Caki2 (cell line): ENCODE measurements around the gene GTF2IRD1. TPM values are rescaled to one million over a fixed set of nuclear protein-coding genes. Genes with fewer than 3 reads are reported as not detected.
A peak's percentile ranks its signal among the peaks of the same experiment; 100 is the strongest.

Experiments used
- DNase-seq: peaks from one replicate; pipeline ENCODE4 v3.0.0-alpha.2; 2015; ENCODE audit warnings: low read depth
- in situ Hi-C: cut with HindIII; loops from 2 replicates; pipeline ENCODE4 v1.10.0; 2016; ENCODE audit warnings: low sequenced_read_pairs, low pct_unique_long_range_greater_than_20kb, mixed read lengths
- total RNA-seq: library from RNA; depleted of rRNA; stranded (reverse); fragments of >200 nt; shearing (Covaris generic); gene quantifications from 2 replicates; pipeline ENCODE4 v1.2.3, GENCODE V29; 2014; ENCODE audit warnings: low replicate concordance

Gene GTF2IRD1
- total RNA-seq, 1 experiment from 2014 or later: 33.4 TPM

DNA sequence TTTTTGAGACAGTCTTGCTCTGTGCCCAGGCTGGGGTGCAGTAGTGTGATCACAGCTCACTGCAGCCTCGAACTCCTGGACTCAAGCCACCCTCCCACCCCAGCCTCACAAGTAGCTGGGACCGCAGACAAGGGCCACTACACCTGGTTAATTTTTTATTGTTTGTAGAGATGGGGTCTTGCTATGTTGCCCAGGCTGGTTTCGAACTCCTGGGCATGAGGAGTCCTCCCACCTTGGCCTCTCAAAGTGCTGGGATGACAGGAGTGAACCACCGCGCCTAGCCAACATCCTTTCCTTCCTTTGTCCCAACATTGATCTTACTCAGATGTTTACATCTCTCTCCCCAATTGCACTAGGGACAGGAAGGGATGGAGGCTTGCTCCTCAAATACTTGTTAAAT is 3.3 kb downstream of the GTF2IRD1 start:
- DNase-seq: no peak
- in situ Hi-C loops: no loop called here

DNA sequence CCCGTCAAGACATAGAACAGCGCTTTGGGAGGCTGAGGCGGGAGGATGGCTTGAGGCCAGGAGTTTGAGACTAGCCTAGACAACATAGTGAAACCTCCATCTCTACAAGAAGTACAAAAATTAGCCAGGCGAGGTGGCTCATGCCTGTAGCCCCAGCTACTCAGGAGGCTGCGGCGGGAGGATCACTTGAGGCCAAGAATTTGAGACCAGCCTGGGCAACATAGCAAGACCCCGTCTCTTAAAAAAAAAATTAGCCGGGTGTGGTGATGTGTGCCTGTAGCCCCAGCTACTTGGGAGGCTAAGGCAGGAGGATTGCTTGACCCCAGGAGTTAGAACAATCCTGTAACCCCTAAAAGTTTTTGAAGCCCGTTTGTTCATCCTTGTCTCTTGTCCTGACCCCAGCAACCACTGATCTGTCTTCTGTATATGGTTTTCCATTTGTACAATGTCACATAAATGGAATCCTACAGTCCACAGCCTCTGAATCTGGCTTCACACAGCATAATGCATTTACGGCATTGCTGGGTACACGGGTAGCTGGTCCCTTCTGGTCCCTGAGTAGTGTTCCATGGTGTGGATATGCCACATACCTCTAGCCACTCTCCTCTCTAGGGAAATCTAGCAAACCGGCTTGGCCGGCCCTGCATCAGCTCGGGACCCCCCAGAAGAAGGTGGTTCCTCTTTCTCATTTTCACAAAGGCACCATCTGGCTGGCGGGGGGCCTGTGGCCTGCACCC is 8.4 kb downstream of the GTF2IRD1 start:
- in situ Hi-C loops: no loop called here
- DNase-seq: no peak

DNA sequence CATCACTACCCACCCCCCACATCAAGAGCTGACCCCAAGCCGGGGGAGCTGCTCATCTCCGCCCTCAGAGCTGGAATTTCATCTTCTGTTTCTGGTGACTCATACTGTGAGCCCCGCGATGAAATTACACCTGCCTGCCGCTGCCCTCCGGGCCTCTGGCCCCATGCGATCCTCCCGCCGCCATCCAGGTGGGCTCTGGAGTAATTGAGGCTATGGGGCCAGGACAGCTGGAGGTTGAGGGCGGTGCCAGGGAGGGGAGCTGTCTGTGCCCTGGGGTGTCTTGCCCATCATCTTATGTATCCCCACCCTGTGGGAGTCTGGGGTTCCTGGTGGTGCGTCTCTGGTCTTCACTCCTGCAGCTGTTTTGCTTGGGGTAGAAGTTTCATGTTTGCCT is 9.0 kb downstream of the GTF2IRD1 start:
- in situ Hi-C loops: no loop called here
- DNase-seq: no peak

DNA sequence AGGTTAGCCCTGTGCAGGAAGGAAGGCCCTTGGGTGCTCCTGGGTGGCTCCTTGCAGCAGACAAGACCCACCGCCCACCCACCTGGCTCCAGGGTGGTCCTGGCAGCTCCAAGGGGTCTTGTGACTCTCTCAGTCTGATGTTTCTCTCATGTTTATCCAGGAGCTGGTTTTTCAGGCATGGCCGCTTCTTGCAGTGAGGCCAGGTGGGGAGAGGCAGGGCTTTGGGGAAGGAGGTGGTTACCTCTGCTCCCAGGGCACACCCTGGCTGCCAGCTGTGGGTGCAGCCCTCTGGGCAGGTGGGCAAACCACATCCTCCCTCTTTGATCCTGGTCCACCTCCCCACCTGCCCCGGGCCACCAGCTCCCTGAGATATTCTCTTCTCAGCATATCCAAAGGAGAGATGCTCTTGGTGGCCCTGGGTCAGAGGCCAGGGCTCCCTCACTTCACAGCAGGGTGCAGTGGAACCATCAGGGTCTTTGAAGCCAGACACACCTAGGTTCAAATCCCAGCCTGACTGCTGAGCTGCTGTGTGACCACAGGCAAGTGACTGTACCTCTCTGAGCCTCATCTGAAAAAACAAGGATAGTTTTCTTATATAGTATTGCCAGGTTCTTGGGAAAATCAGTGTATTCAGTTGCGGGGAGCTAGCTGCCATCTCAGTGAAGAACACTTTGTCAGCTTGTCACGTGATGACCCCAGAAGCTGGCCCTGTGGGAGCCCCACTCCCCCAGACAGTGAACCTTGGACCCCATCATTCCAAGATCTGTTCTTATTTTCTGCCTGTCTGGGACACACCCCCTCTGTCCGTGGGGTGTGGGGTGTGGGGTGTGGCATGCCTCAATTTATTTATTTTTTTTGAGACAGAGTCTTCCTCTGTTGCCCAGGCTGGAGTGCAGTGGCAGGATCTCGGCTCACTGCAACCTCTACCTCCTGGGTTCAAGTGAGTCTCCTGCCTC is 11.5 kb downstream of the GTF2IRD1 start:
- DNase-seq: no peak
- in situ Hi-C loops: no loop called here

DNA sequence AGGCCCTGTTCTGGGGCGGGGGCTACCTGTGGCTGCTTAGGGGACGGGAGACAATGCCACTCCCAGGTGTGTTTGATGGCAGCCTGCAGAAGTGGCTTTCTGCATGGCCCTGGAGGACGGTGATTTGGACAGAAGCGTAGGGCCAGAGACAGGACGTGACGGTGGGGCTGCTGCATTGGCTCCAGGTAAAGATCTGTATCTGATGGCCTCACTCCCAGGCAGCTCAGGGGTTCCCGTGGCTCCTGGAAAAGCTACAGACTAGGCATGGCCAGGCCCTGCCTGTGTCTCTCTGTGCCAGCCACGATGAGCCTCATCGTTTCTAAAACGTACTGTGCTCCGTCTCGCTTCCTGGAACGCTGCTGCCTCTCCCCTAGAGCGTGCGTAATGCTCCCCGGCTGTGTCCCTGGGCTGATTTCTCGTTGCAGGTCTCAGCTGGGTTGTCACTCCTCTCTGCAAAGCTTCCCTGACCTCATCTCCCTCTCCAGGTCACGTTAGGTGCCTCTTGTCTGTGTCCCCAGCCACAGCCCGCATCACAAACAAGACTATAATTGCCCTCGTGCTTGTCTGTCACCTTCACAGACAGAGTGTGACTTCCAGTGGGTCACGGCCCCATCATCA is 12.6 kb downstream of the GTF2IRD1 start:
- DNase-seq: no peak
- in situ Hi-C loops: no loop called here

DNA sequence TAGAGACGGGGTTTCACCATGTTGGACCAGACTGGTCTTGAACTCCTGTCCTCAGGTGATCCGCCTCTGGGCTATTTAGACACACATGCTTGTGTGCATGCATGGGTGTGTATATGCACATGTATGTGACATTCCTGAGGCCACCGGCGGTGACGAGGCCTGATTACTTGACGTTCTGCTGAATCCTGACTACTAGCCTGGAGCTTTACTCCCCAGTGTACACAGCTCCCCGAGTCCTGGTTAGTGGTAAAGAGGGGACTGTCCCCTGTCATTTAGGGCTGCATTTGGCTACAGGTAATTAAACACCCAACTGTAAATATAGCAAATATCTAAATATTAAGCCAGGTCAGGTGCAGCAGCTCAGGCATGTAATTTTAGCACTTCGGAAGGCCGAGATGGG is 14.2 kb downstream of the GTF2IRD1 start:
- in situ Hi-C loops: no loop called here
- no peak for DNase-seq

DNA sequence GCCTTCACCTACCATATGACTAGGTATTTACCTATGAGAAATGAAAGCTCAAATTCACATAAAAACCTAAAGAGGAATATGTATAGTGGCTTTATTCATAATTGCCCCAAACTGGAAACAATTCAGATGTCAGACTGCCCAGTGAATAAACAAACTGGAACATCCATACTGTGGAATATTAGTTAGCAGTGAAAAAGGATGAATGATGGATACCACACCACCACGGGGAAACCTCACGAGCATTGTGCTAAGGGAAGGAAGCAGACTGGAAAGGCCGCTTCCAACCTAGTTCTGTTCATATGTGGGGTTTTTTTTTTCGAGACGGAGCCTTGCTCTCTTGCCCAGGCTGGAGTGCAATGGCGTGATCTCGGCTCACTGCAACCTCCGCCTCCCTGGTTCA is 16.8 kb downstream of the GTF2IRD1 start:
- DNase-seq: no peak
- in situ Hi-C loops: no loop called here

DNA sequence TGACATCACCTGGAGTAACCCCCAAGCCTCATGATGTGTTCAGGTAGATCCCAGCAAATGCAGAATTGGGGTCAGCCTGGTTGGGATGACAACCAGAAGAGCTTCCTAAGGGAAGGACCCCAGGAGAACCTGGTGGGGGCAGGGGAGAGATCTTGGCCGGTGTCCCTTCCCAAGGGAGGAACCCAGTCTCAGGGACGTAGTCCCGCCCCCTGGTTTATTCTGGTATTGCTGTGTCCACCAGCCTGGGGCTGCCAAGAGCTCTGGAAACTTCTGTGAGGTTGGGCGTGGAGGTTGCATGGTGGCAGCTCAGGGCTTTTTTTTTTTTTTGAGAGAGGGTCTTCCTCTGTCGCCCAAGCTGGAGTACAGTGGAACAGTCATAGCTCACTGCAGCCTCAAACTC is 19.4 kb downstream of the GTF2IRD1 start:
- in situ Hi-C loops: no loop called here
- DNase-seq: no peak

DNA sequence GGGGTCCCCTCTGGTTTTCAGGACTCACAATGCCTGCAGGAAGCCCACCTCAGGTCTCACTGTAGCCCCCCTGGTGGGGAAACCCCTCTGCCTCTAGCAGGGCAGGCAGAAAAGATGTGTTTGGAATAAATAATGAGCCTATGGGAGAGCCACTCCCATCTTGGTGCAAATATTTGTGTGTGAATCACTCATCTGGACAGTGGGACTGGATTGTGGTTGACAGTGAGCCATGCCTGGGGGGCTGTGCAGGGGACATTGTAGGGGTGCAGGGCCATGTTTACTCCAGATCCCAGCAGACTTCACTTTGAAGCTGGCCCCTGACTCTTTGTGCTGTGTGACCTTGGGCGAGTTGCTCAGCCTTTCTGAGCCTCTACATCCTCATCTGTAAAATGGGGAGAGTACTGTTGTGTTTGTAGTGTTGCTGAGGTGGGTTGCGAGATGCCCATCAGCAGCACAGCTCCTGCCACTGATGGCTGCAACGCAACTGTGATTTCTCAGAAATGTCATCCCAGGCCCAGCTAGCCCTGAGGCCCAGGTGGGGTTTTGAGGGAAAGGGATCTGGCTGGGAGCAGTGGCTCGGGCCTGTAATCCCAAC is 20.7 kb downstream of the GTF2IRD1 start:
- no peak for DNase-seq
- in situ Hi-C loops: no loop called here

DNA sequence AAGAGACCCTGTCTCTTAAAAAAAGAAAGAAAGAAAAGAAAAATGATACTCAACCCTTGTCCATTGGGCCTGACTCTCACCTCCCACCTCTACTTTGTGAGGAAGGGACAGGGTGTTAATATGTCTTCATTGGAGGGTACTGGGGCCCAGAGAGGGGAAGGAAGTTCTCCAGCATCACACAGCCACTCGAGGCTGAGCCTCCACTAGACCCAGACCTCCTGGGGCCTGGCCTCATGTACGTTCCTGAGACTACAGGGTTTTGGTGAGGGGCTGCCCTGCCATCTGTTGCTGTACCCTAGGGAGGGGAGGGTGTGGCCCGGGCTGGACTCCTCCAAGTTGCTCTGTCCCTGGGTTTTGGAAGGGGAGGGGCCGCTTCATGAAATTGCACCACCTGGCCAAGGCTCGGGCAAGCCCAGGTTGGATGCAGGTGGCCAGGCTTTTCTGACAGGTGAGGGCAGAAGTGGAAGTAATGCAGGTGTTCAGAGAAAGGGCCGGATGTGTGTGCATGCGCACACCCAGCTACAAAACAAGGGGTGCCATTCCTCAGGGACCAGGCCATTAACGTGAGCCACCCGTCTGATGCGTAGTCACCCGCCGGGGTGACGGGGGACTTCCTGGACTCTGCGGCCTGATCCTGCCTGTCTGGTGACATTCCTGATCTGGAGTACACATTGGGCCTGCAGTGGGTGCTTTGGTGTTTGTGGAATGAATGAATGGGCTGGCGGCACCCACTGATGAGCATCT is 21.7 kb downstream of the GTF2IRD1 start:
- DNase-seq: no peak
- in situ Hi-C loops: no loop called here

DNA sequence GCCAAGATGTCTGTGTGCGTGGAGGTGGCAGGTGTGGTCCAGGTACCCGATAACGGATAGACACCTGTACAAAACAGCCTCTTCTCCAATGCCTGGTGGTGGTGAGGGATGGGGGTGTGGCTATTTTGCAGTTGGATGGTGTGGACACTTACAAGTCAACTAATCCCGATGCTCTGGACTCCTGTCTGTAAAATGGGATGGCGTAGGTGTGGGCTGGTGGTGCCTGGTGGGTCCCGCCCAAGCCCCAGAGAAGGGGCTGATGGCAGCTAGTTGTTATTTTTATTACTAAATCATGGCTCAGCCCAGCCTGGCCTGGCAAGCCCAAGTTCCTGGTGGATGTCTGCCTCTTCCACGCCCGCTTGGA is 22.3 kb downstream of the GTF2IRD1 start:
- in situ Hi-C loops: no loop called here
- DNase-seq: no peak

DNA sequence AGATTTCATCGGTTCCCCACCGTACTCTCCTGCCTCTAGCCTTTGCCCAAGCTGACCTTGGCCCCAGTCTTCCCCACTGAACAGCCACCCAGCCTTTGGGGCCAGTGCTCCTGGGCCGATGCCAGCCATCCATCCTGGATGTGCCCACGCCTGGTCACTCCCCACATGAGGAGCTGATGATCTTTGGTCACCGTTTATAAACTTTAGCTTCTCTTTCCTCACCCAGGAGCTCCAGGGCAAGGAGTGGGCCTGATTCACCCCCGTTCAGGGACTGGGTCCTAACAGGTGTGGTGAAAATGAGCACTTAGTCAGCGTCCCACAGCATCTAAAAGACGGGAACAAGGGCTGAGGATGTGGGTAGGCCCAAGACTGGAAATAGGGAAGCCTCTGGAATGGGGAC is 22.9 kb downstream of the GTF2IRD1 start:
- no peak for DNase-seq

DNA sequence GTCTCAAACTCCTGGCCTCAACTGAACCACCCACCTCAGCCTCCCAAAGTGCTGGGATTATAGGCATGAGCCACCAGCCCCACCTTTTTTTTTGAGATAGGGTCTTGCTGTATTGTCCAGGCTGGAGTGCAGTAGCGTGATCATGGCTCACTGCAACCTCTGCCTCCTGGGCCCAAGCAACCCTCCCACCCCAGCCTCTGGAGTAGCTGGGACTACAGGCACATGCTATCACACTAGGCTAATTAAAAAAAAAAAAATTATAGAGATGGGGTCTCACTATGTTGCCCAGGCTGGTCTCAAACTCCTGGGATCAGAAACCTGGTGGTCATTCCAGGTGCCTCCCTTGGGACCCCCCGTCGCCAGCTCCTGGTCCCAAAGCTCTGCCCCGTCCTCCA is 25.0 kb downstream of the GTF2IRD1 start:
- in situ Hi-C loops: no loop called here
- peak; percentile 59 for DNase-seq

More for the DNA sequence above, 22.9 kb downstream of the GTF2IRD1 start:
- in situ Hi-C loops: no loop called here

DNA sequence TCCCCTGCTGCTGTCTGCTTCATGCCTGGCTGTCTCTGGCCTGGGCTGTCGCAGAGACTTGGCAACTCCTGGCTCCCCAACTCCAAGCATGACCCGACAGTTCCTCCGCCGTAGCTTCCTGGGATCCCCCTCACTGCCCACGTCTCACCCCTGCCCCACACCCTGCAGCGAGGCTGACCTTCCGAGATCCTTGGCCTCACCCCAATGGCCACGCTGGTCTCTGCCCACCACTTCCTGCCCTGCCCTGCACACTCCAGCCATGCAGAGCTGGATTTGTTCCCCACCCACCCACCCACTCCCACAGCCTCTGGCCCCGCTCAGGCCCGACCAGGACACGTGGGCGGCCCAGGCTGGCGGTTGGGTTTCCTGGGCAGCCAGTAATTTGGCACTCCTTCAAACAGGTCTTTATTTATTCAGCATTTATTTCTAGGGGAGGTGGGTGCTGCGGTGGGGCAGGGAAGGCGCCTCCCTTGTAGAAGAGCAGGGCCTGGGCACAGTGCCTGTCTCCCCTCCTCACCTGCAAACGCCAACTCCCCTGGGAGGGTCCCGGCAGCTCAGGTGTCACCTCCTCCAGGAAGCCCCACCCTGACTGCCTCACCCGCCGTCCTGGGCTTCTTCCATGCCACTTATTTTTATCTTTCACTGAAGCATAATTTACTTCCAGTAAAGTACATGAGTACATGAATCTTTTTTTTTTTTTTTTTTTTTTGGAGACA is 25.5 kb downstream of the GTF2IRD1 start:
- in situ Hi-C loops: no loop called here
- peak; percentile 75 for DNase-seq

DNA sequence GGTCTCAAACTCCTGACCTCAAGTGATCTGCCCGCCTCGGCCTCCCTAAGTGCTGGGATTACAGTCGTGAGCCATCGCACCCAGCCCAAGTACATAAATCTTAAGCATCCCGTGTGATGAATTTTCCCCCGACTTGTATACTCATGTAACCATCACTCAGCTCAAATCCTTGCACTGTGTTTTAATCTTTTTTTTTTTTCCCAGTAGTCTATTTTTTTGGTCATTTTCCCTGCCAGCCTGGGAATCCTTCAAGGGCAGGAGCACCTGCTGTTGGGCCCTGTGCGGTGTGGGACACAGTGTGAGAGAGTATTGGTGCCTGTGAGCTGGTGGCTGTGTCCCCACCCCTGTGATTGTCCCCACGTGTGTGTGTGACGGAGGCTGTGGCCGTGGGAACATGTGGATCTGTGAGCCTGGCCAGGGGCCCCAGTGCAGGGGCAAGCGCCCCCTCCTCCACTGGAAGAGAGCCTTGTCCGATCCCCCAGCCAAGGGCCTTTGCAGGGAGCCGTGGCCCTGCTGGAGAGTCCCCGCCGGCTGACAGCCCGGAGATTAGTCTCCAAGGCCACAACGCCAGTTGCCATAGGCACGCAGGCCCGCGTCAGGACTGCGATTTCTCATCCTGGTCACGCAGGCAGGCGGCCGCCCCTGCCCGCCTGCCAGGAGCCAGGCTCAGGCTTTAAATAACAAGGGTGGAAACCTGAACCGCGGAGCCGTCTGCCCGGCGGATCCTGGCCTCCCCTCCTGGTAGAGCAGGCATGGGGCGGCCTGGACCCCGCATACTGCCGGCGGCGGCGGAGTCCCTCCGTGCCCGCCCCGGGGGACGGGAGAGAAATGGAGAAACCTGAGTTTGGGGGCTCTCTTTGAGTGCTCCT is 26.5 kb downstream of the GTF2IRD1 start:
- peak; percentile 70 for DNase-seq
- in situ Hi-C loops: no loop called here

DNA sequence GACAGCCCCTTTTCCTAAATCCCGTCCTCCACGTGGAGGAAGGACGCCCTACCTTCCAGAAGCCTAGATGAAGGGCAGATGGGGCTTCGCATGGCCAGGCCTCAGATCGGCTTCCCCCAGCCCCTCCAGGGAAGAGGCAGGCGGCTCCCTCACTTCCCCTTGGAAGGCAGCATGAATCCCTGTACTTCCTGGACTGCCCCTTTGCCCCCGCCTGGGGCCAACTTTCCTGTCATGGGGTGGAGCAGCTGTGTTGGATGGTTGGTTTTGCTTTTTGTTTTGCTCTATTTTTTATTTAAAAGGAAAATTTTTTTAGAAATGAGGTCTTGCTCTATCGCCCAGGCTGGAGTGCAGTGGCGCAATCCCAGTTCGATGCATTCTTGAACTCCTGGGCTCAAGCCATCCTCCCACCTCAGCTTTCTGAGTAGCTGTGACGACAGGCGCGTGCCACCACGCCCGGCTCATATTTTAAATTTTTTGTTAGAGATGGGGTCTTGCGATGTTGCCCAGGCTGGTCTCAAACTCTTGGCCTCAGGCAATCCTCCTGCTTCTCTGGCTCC is 27.2 kb downstream of the GTF2IRD1 start:
- in situ Hi-C loops: no loop called here
- DNase-seq: peak; percentile 91
